ENCODE results near the gene KRTAP12-2. TPM values are rescaled to one million over a fixed set of nuclear protein-coding genes. Genes with fewer than 3 reads are reported as not detected.

KRTAP12-2 gene
- total RNA-seq, 1 donor from 2014 or later = not detected

- DNase-seq (ENCODE audit: extremely low spot score, unreplicated experiment) = peak; percentile 50
- no peak within 1 kb of the TSS for H3K4me3 Mint-ChIP-seq
- no peaks in the 10 kb centered on the region for H3K36me3 Mint-ChIP-seq
- H3K9me3 Mint-ChIP-seq = peaks cover 13% of the 10 kb centered on the region
- H3K4me1 Mint-ChIP-seq (ENCODE audit: unreplicated experiment) = no peaks in the 10 kb centered on the region
- H3K27ac Mint-ChIP-seq = no peak within 1 kb of the TSS
- TF ChIP-seq CTCF (conservative IDR thresholded peaks at IDR 0.05) = no peak
- no peaks in the 10 kb centered on the region for H3K27me3 Mint-ChIP-seq
Observed at GRCh38 chr21:44654576-44655175, 12.1 kb downstream of the KRTAP12-2 start, which contains the start of gene KRTAP12-4. Gene KRTAP12-4, minus strand, starts transcription at chr21:44654659. Its CDS starts 45 bp downstream, at chr21:44654614.

- no peaks in the 10 kb centered on the region for H3K36me3 Mint-ChIP-seq
- no peaks in the 10 kb centered on the region for H3K27me3 Mint-ChIP-seq
- DNase-seq (ENCODE audit: extremely low spot score, unreplicated experiment) = peak; percentile 61
- no peak for TF ChIP-seq CTCF (conservative IDR thresholded peaks at IDR 0.05)
- H3K4me3 Mint-ChIP-seq = no peak overlapping the region
- H3K4me1 Mint-ChIP-seq (ENCODE audit: unreplicated experiment) = no peaks in the 10 kb centered on the region
- H3K9me3 Mint-ChIP-seq = peaks cover 13% of the 10 kb centered on the region
- no peak overlapping the region for H3K27ac Mint-ChIP-seq
Observed at GRCh38 chr21:44653656-44654575, 12.8 kb downstream of the KRTAP12-2 start.

DNA sequence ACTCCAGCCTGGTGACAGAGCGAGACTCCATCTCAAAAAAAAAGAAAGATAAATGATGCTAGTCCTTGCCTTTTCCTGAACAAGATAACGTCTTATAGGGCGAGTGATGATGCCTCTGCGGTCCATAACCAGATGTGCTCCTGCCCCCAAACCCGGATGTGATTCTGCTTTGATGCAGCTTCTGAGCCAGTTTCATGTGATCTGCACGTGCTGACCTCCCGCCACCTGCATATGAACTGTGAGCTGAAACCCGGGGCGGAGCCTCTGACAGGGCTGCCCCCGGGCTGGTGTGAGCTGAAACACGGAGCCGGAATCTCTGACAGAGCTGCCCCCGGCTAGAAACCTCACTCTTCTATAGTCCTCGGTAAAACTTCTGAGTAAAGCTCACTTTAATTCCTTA is 13.6 kb downstream of the KRTAP12-2 start:
- peak; percentile 48 for DNase-seq (ENCODE audit: extremely low spot score, unreplicated experiment)
- no peak overlapping the region for H3K27ac Mint-ChIP-seq
- no peaks in the 10 kb centered on the region for H3K4me1 Mint-ChIP-seq (ENCODE audit: unreplicated experiment)
- no peaks in the 10 kb centered on the region for H3K27me3 Mint-ChIP-seq
- no peak for TF ChIP-seq CTCF (conservative IDR thresholded peaks at IDR 0.05)
- H3K4me3 Mint-ChIP-seq = no peak overlapping the region
- H3K9me3 Mint-ChIP-seq = peaks cover 13% of the 10 kb centered on the region
- H3K36me3 Mint-ChIP-seq = no peaks in the 10 kb centered on the region

GRCh38 chr21:44650973-44651675 is 15.6 kb downstream of the KRTAP12-2 start:
- DNase-seq (ENCODE audit: extremely low spot score, unreplicated experiment) = peak; percentile 39
- peaks cover 4% of the 10 kb centered on the region for H3K4me1 Mint-ChIP-seq (ENCODE audit: unreplicated experiment)
- H3K9me3 Mint-ChIP-seq = peaks cover 2% of the 10 kb centered on the region
- H3K27me3 Mint-ChIP-seq = peaks cover 7% of the 10 kb centered on the region
- TF ChIP-seq CTCF (conservative IDR thresholded peaks at IDR 0.05) = no peak
- no peak overlapping the region for H3K4me3 Mint-ChIP-seq
- no peak overlapping the region for H3K27ac Mint-ChIP-seq
- H3K36me3 Mint-ChIP-seq = no peaks in the 10 kb centered on the region

- peak; percentile 60 for DNase-seq (ENCODE audit: extremely low spot score, unreplicated experiment)
- Mint-ChIP-seq H3K27me3 (peaks cover 7% of the 10 kb centered on the region), H3K4me1 (ENCODE audit: unreplicated experiment) (peaks cover 4% of the 10 kb centered on the region), H3K9me3 (no peaks in the 10 kb centered on the region), H3K4me3 (no peak overlapping the region), H3K36me3 (no peaks in the 10 kb centered on the region), H3K27ac (no peak overlapping the region)
- TF ChIP-seq CTCF (conservative IDR thresholded peaks at IDR 0.05) = no peak
Observed at GRCh38 chr21:44650265-44650972, 16.3 kb downstream of the KRTAP12-2 start.
